ENCODE results near the gene TMEM255B.

Gene TMEM255B

DNA sequence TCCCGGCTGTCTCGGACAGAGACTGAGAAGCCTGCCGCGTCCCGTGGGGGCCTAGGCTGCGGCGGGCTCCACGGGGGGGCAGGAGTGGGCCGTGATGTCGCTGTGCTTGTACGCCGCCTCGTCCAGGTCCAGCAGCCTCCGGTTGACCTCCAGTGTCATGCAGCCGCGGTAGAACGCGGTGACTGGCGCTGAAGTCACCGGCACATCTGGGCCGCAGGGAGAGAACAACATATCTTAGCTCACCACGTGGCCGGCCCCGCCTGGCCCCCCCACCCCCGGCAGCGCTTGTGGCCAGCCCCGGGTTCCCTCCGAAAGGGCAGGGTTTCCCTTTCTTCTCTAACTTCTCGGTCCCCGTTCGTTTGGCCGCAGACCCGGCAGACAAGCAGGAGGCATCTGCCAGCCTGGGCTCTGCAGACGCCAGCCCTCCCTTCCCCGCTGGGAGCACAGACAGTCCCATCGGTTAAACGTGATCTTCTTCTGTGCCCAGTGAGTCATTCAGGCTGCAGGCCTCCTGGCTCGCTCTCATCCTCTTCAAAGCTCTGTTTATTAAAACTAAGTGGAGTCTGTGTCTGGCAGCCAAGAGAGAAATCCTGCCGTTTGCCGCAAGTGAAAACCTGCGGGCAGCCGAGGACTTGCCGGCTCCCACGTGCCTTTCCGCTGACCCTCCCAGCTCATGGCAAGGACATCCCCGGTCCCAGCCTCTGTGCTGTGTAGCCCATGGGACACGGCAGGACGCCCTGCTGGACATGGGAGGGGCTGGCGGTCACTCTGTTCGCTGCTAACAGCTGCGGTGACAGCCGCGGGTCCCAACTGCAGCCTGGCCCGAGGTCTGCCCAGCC lies 62.0 kb downstream of the TMEM255B start:
- TF ChIP-seq, protein P1, sequence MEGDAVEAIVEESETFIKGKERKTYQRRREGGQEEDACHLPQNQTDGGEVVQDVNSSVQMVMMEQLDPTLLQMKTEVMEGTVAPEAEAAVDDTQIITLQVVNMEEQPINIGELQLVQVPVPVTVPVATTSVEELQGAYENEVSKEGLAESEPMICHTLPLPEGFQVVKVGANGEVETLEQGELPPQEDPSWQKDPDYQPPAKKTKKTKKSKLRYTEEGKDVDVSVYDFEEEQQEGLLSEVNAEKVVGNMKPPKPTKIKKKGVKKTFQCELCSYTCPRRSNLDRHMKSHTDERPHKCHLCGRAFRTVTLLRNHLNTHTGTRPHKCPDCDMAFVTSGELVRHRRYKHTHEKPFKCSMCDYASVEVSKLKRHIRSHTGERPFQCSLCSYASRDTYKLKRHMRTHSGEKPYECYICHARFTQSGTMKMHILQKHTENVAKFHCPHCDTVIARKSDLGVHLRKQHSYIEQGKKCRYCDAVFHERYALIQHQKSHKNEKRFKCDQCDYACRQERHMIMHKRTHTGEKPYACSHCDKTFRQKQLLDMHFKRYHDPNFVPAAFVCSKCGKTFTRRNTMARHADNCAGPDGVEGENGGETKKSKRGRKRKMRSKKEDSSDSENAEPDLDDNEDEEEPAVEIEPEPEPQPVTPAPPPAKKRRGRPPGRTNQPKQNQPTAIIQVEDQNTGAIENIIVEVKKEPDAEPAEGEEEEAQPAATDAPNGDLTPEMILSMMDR (conservative IDR thresholded peaks at IDR 0.05; ENCODE audit: low read depth, low read length): no peak
- H3K79me2 ChIP-seq (ENCODE audit: insufficient read depth, low read depth): no peaks in the 10 kb centered on the region
- H2AFZ ChIP-seq (ENCODE audit: low read depth): no peak overlapping the region
- no peaks in the 10 kb centered on the region for H4K20me1 ChIP-seq (ENCODE audit: insufficient read depth)
- H3K27ac ChIP-seq: no peak overlapping the region
- H3K36me3 ChIP-seq (ENCODE audit: insufficient read depth): no peaks in the 10 kb centered on the region
- H3K4me3 ChIP-seq (IDR thresholded peaks at IDR 0.05; ENCODE audit: insufficient read depth, low read depth, low read length): no peak overlapping the region
- H3K4me2 ChIP-seq: no peak overlapping the region
- no peaks in the 10 kb centered on the region for H3K27me3 ChIP-seq (ENCODE audit: insufficient read depth, low read depth)
- H3K9ac ChIP-seq: no peak overlapping the region
- H3K4me1 ChIP-seq (ENCODE audit: low read depth, poor library complexity, severe bottlenecking): no peaks in the 10 kb centered on the region

DNA sequence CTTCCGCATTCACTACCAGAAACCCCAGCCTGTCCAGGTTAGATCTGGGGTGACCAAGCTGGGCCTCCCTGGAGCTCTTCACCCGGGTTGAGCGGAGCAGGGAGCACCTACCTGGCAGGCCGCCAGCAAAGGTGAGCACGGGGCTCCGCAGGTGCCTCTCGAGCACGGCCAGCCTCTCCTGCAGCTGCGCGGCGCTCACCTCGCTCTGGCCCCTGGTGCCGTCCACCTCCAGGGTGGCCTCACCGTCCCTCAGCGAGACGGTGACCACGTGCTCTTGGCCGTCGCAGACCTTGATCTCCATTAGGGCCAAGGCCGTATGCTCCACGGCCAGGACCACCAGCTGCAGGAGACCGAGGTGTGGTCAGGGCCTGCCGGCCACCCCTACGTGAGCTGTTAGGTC lies 62.8 kb downstream of the TMEM255B start:
- no peak overlapping the region for H3K9ac ChIP-seq

DNA sequence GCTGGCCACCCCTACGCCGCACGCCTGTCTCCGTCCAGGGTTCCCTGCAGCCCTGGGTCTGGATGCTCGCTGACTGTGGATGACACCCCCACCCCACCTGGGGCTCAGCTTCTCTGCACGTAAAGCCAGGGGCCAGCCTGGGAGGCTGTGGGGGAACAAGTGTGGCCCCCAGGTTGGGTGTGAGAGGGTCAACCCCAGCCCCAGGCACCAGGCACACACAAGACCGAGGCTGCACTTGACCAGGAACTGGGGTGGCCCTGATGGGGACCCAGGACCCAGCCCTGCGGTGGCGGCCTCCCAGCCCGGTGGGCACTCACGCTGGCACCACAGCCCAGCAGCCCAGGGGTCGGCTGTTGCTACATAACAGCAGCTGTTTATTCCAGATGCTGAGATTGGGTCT lies 63.2 kb downstream of the TMEM255B start:
- no peaks in the 10 kb centered on the region for H4K20me1 ChIP-seq (ENCODE audit: insufficient read depth)
- H3K36me3 ChIP-seq (ENCODE audit: insufficient read depth): no peaks in the 10 kb centered on the region
- no peak overlapping the region for H3K4me2 ChIP-seq
- H3K27ac ChIP-seq: no peak overlapping the region
- TF ChIP-seq, protein P1 (conservative IDR thresholded peaks at IDR 0.05; ENCODE audit: low read depth, low read length): no peak
- H3K4me3 ChIP-seq (IDR thresholded peaks at IDR 0.05; ENCODE audit: insufficient read depth, low read depth, low read length): no peak overlapping the region
- no peak overlapping the region for H3K9ac ChIP-seq
- no peaks in the 10 kb centered on the region for H3K79me2 ChIP-seq (ENCODE audit: insufficient read depth, low read depth)
- no peak overlapping the region for H2AFZ ChIP-seq (ENCODE audit: low read depth)
- H3K27me3 ChIP-seq (ENCODE audit: insufficient read depth, low read depth): no peaks in the 10 kb centered on the region
- H3K4me1 ChIP-seq (ENCODE audit: low read depth, poor library complexity, severe bottlenecking): no peaks in the 10 kb centered on the region

More for the DNA sequence above, 62.8 kb downstream of the TMEM255B start:
- no peaks in the 10 kb centered on the region for H3K27me3 ChIP-seq (ENCODE audit: insufficient read depth, low read depth)
- no peak overlapping the region for H2AFZ ChIP-seq (ENCODE audit: low read depth)
- no peak overlapping the region for H3K27ac ChIP-seq
- H3K4me3 ChIP-seq (IDR thresholded peaks at IDR 0.05; ENCODE audit: insufficient read depth, low read depth, low read length): no peak overlapping the region
- H3K36me3 ChIP-seq (ENCODE audit: insufficient read depth): no peaks in the 10 kb centered on the region
- H3K79me2 ChIP-seq (ENCODE audit: insufficient read depth, low read depth): no peaks in the 10 kb centered on the region
- no peaks in the 10 kb centered on the region for H4K20me1 ChIP-seq (ENCODE audit: insufficient read depth)
- TF ChIP-seq, protein P1 (conservative IDR thresholded peaks at IDR 0.05; ENCODE audit: low read depth, low read length): no peak
- H3K4me2 ChIP-seq: no peak overlapping the region
- H3K4me1 ChIP-seq (ENCODE audit: low read depth, poor library complexity, severe bottlenecking): no peaks in the 10 kb centered on the region

DNA sequence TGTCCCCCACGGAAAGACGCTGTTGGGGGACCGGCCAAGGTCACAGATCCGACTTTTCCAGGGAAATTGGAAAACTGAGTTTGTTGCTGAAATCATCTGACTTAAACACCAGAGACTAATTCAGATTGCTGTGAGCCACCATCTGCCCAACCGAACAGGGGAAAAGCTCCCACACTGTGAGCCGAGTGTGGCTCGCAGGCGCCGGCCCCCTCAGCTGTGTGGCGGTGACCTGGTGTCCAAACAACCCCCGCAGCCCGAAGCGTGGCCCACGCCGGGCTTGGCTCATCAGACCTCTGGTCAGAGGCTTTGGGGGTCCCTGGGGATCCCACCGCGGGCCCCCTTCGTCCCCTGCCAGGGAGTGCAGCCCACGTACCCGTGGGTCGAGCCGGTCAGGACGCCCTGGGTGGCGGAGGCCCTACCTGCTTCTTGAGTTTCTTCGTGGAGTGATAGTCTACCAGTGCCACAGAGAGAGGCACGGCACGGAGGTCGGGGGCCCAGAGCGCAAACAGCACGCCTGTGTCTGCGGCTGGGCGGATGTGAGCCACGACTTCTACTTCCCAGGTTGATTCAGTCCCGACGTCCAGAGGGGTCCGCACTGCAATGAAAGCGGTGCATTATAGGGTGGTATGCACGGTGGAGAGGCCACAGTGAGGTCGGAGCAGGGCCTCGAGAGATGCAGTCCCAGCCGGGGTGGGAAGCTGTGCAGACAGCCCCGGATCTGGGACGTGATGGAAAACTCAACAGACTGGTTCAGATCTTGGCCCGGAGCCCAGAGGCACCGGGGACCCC lies 64.1 kb downstream of the TMEM255B start:
- H3K27me3 ChIP-seq (ENCODE audit: insufficient read depth, low read depth): no peaks in the 10 kb centered on the region
- H2AFZ ChIP-seq (ENCODE audit: low read depth): no peak overlapping the region
- TF ChIP-seq, protein P1 (conservative IDR thresholded peaks at IDR 0.05; ENCODE audit: low read depth, low read length): no peak
- no peaks in the 10 kb centered on the region for H3K36me3 ChIP-seq (ENCODE audit: insufficient read depth)
- H3K4me3 ChIP-seq (IDR thresholded peaks at IDR 0.05; ENCODE audit: insufficient read depth, low read depth, low read length): no peak overlapping the region
- no peak overlapping the region for H3K4me2 ChIP-seq
- H3K4me1 ChIP-seq (ENCODE audit: low read depth, poor library complexity, severe bottlenecking): no peaks in the 10 kb centered on the region
- no peak overlapping the region for H3K27ac ChIP-seq
- H3K9ac ChIP-seq: no peak overlapping the region
- H3K79me2 ChIP-seq (ENCODE audit: insufficient read depth, low read depth): no peaks in the 10 kb centered on the region
- H4K20me1 ChIP-seq (ENCODE audit: insufficient read depth): no peaks in the 10 kb centered on the region

Data from KMS-11 (cell line).